Measurements from ENCODE around the gene POM121.
A peak's percentile ranks its signal among the peaks of the same experiment; 100 is the strongest.
"Not testable (repeated sequence)": the region's sequence is repeated elsewhere in the genome, so short reads cannot be mapped to it uniquely, and the experiment has no call there.

POM121 gene

DNA sequence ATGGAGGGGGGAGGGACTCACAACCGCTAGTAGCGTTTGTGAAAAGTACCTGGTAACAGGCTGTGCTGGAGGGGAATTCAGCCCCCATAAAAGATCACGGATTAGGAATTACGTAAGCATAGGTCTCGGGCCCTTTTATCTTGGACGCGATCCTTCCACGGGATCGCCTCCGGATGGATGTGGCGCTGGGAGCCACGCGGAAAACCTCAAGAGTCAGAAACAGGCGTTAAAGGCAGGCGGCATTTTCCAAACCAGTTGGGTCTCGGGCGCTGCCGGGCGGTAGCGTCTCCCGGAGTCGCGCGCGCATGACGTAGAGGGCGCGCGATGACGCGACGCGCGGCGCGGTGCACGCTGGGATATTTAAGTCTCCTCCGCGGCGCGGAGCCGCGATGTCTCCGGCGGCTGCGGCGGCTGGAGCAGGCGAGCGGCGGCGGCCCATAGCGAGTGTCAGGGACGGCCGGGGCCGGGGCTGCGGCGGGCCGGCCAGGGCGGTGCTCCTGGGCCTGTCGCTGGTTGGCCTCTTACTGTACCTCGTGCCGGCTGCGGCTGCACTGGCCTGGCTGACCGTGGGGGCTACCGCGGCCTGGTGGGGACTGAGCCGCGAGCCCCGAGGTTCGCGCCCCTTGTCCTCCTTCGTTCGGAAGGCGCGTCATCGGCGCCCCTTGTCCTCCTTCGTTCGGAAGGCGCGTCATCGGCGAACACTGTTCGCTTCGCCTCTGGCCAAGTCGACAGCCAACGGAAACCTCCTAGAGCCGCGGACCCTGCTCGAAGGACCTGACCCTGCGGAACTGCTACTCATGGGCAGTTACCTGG lies at the start of gene POM121:
Gene POM121, plus strand, starts transcription at position 363 of the 813 bp plus-strand sequence. Its CDS starts 27 bp downstream, at position 390.
- DNase-seq = peak; percentile 96

- DNase-seq = peak; percentile 99
Measured at GRCh38 chr7:72879079-72879736, 45.7 kb upstream of the POM121 start.

GRCh38 chr7:72879737-72880215 lies 45.1 kb upstream of the POM121 start:
- peak; percentile 77 for DNase-seq

GRCh38 chr7:72891750-72892149 lies 33.1 kb upstream of the POM121 start:
- DNase-seq = not testable (repeated sequence)

DNA sequence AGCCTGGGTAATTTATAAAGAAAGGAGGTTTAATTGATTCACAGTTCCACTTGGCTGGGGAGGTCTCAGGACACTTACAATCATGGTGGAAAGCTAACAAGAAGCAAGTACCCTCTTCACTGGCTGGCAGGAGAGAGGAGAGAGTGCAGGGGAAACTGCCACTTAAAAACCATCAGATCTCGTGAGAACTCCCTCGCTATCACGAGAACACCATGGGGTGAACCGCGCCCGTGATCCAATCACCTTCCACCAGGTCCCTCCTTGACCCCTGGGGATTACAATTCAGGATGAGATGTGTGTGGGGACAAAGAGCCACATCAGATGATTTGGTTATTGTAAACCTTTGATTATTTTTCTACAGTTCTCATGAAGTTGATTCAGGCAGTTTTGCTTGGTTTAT lies 20.2 kb upstream of the POM121 start:
- DNase-seq = not testable (repeated sequence)

- DNase-seq = not testable (repeated sequence)
Measured at GRCh38 chr7:72908422-72908821, 16.5 kb upstream of the POM121 start.

DNA sequence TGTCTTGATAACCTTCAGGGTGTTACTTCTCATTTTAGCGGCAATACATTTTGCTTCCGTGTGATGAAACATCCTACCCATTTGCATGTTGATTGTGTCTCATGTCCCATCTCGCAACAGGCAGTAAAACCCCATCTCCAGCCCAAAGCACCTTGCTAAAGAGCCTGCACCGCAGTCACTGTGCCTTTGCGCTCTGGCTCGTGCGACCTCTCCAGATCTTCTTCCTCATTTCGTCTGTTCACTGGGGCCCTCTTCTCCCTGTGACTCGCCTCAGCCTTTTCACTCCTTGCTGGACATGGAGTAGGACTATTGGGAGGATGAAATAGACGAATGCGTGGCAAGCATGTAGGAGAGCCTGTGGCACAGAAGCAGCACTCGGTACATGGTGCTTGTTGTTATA lies 13.5 kb upstream of the POM121 start:
- DNase-seq = not testable (repeated sequence)

GRCh38 chr7:72913750-72914149 lies 11.1 kb upstream of the POM121 start:
- not testable (repeated sequence) for DNase-seq

- peak; percentile 86 for DNase-seq
Measured at GRCh38 chr7:72914756-72915525, 10.0 kb upstream of the POM121 start.

- no peak for DNase-seq
Measured at GRCh38 chr7:72919256-72919775, 5.6 kb upstream of the POM121 start.

GRCh38 chr7:72924386-72924732 lies 536 bp upstream of the POM121 start:
- no peak for DNase-seq

DNA sequence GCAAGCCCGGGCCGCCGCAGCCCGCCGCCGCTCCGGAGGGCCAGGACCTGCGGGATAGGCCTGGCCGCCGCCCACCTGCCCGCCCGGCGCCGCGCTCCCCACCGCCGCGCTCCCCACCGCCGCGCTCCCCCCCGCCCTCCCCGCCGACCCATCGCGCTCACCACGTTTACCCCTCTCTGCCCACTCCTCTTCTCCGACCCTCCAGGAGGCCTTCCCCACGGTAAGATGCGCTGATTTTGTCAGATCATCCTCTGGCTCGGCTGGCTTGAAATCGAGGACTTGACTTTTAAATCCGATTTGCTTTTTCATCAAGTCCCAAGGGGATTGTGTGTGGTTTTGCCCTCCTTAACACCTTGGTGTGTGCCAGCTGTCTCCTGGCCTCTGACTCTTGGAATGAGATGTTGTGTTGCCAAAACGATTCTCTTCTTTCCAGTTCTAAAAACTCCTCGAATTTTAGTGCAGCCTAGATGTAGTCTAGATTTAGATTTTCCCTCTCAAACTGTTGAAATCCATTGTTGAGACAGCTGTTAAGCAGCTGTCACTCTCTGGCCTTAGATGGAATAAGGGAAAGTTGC lies 738 bp downstream of the POM121 start:
- DNase-seq = no peak

- not testable (repeated sequence) for DNase-seq
Measured at GRCh38 chr7:72927791-72928190, 2.9 kb downstream of the POM121 start.

DNA sequence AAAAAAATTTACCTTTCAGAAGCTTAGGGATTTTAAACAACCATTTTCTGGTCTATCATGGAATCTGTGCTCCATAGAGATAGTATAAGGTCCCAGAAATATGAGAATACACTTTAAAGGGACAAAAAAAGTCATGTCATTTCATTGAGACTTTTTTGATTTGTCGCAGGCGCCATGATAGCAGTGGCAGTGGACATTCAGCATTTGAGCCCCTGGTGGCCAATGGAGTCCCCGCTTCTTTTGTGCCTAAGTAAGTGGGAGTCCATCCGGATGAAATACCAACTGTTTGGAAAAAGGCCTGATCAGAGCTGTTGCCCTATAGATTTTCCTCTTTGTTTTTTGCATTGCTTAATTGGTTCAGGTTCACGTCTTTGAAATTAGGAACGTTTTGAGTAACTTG lies 3.3 kb downstream of the POM121 start:
- DNase-seq = not testable (repeated sequence)

- DNase-seq = not testable (repeated sequence)
Measured at GRCh38 chr7:72942022-72942705, 17.3 kb downstream of the POM121 start.

GRCh38 chr7:72942956-72943355 lies 18.1 kb downstream of the POM121 start:
- not testable (repeated sequence) for DNase-seq

DNA sequence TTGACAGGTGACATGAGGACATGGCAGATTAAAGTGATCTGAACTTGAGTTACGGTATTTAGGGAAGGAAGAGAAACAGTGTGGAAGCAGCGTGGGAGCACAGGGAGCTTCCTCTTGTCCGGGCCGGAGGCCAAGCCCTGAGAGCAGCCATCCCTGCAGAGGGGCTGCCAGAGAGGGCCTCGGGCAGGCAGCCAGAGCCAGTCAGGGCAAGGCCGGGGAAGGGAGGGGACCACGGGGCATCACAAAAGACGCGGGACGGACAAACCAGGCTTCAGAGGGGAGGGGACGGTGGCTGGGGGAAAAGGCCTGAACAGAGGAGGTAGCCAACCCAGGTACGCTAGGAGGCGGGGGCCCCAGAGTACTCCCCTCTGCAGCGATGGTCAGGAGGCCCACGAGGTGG lies 20.0 kb downstream of the POM121 start:
- DNase-seq = not testable (repeated sequence)

DNA sequence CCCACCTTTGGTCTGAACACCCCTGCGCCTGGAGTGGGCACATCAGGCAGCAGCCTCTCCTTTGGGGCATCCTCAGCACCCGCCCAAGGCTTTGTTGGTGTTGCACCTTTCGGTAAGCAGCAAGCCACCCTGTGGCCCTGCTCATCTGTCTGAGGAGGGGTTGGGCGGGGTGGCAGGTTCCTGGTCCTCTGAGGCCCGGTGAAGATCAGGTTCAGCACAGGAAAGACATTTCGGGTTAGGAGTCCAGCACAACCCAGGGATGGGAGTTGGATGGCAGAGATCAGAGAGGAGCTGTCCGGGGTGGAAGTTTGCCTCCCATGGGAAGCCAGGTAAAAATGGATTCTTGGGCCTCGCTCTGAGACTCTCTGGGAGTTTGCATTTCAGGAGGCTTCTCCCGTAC lies 20.7 kb downstream of the POM121 start:
- not testable (repeated sequence) for DNase-seq

GRCh38 chr7:72946130-72946745 lies 21.3 kb downstream of the POM121 start:
- not testable (repeated sequence) for DNase-seq

- not testable (repeated sequence) for DNase-seq
Measured at GRCh38 chr7:72948714-72949113, 23.8 kb downstream of the POM121 start.

- DNase-seq = not testable (repeated sequence)
Measured at GRCh38 chr7:72949276-72949675, 24.4 kb downstream of the POM121 start.

DNA sequence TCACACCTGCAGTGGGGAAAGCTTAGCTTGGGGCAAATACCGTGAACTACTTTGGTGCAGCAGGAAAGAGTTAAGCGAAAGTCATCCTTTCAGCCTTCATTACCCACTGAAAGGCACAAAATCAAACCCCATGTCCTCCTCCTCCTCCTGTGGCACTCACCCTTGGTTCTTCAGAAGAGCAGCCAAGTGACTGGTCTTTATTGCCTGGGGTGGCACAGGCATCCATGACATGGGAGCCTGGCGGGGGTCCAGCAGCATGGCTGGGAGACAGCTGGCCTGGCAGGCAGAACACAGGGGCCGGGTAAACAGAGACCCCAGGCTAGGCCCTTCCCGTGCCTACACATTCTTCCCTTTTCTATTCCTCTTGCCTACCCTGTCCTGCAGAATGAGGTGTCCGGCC lies 24.8 kb downstream of the POM121 start:
- not testable (repeated sequence) for DNase-seq

Measured in OCI-M1 (cell line).